Tibial artery (tissue), 4 donors: Measurements from ENCODE around the gene ERBB4.

Experiments
- DNase-seq, 2 donors: peaks; one replicate each; pipeline ENCODE4 v3.0.0-alpha.2; 2019
- H3K27ac ChIP-seq, 2 donors: fragments of 200-600 bp; sonication (generic) in 1 of 2; 1 replicate in 1 of 2; 2 replicates in 1 of 2; pipeline ENCODE4 v1.5.1; 2018 to 2019; ENCODE audit warnings: mild to moderate bottlenecking in 1 of 2
- H3K27me3 ChIP-seq, 2 donors: fragments of 200-600 bp; sonication (generic) in 1 of 2; one replicate each; pipeline versions ENCODE4 v1.5.1 to v1.6.0; 2016 to 2019
- H3K36me3 ChIP-seq, 3 donors: fragments of 200-600 bp; sonication (generic) in 2 of 3; one replicate each; pipeline ENCODE4 v1.5.1; 2016 to 2019; ENCODE audit warnings: mild to moderate bottlenecking in 2 of 3
- H3K4me1 ChIP-seq, 4 donors: fragments of 200-600 bp; sonication (generic) in 2 of 4; 1 replicate in 3 of 4; 2 replicates in 1 of 4; pipeline ENCODE4 v1.5.1; 2016 to 2019
- H3K4me3 ChIP-seq, 2 donors: fragments of 200-600 bp; sonication (generic) in 1 of 2; 1 replicate in 1 of 2; 2 replicates in 1 of 2; pipeline ENCODE4 v1.5.1; 2018 to 2019; ENCODE audit warnings: mild to moderate bottlenecking in 2 of 2
- H3K9me3 ChIP-seq, 3 donors: fragments of 200-600 bp; sonication (generic) in 1 of 3; one replicate each; pipeline ENCODE4 v1.5.1; 2016 to 2019
- CTCF ChIP-seq, 2 experiments: fragments of 200-600 bp in 1 of 2; fragments of 450-650 bp in 1 of 2; IDR thresholded peaks; one replicate each; pipeline ENCODE4 v1.5.1; 2017 to 2019; ENCODE audit warnings: antibody characterized with exemption in 2 of 2, mild to moderate bottlenecking in 1 of 2, moderate library complexity in 1 of 2
- intact Hi-C: fragments of 100-400 bp; cut with DNase I; formaldehyde crosslinking; loops from one replicate; pipeline ENCODE4 v1.15.0; 2023; ENCODE audit warnings: low total_unique reads

Gene ERBB4

GRCh38 chr2:212064318-212064717, 474.3 kb downstream of the ERBB4 start:
- no peaks in the 10 kb centered on the region for H3K36me3 ChIP-seq
- H3K9me3 ChIP-seq, result no peaks in the 10 kb centered on the region
- intact Hi-C loops, result no loop called here
- no peaks in the 10 kb centered on the region for H3K27me3 ChIP-seq
- no peak overlapping the region for H3K27ac ChIP-seq
- no peak for DNase-seq
- TF ChIP-seq CTCF (IDR thresholded peaks at IDR 0.05), result no peak
- H3K4me3 ChIP-seq, result no peak overlapping the region
- H3K4me1 ChIP-seq, result no peaks in the 10 kb centered on the region

GRCh38 chr2:212052412-212053159, 486.0 kb downstream of the ERBB4 start:
- H3K36me3 ChIP-seq, result no peaks in the 10 kb centered on the region
- no peak for DNase-seq
- no peak overlapping the region for H3K4me3 ChIP-seq
- no peaks in the 10 kb centered on the region for H3K27me3 ChIP-seq
- no peak overlapping the region for H3K27ac ChIP-seq
- no peaks in the 10 kb centered on the region for H3K4me1 ChIP-seq
- TF ChIP-seq CTCF (IDR thresholded peaks at IDR 0.05), result no peak
- peaks cover 0 to 22% (median 12%) of the 10 kb centered on the region in 3 donors for H3K9me3 ChIP-seq
- intact Hi-C loops, result no loop called here

DNA sequence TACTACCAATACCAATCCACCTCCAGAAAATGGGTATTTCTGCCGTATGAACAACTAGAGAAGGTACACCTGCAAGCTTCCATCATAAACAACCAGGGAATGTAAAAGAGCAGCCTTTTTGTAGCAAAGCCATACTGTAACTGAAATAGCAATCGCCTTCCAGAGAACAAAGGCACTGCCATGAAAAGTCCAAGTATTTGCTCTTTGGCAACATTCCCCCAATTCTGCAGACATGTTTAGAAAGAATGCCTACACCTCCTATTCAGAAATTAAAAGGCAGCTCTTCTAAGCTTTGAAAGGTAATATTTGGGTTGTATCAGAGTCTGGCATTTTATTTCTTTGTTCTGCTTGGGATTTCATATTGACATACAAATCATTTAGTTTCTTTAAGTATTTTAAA, 487.7 kb downstream of the ERBB4 start:
- intact Hi-C loops, result no loop called here
- Histone ChIP-seq H3K27me3 (no peaks in the 10 kb centered on the region), H3K4me3 (no peak overlapping the region), H3K4me1 (no peaks in the 10 kb centered on the region), H3K27ac (no peak overlapping the region), H3K9me3 (peaks cover 0 to 18% (median 12%) of the 10 kb centered on the region in 3 donors), H3K36me3 (no peaks in the 10 kb centered on the region)
- TF ChIP-seq CTCF (IDR thresholded peaks at IDR 0.05), result no peak
- DNase-seq, result no peak

DNA sequence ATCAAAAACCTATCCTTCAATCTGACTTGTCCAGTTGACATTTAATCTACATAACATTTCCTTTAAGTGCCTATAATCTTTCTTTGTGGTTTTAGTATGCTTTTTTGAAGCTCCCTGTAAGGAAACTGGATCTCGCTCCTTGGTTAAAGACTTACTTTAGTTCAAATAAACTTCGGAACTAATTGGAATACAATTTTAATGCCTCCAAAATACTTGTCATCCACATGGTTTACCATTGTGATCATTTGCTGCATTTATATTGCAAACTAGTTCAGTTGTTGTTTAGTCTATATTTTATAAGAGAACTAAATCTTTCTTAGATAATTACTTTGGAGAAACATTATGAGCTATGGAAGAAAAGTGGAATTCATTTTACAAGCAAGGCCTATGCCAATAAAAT, 496.0 kb downstream of the ERBB4 start:
- DNase-seq, result no peak
- no peak overlapping the region for H3K27ac ChIP-seq
- no peaks in the 10 kb centered on the region for H3K4me1 ChIP-seq
- no peaks in the 10 kb centered on the region for H3K27me3 ChIP-seq
- TF ChIP-seq CTCF (IDR thresholded peaks at IDR 0.05), result no peak
- intact Hi-C loops, result no loop called here
- no peak overlapping the region for H3K4me3 ChIP-seq
- no peaks in the 10 kb centered on the region for H3K36me3 ChIP-seq
- H3K9me3 ChIP-seq, result no peaks in the 10 kb centered on the region

DNA sequence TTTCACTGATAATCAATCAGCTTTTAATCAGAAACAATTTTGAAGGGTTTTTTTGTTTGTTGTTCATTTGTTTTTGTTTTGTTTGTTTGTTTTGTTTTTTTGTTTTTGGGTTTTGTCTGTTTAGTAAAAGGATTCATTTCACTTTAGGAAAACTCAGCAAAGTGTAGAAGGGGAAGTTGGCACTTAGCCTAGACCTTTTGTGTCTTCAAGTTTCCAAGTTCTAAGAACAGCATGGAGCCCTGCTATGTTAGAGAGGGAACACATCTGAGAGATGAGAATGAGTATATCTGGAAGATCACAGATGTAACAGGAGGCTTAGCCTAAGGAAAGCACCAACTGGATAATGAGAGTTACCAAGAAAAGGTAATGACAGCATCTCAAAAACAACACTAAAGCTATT, 501.5 kb downstream of the ERBB4 start:
- no peak for TF ChIP-seq CTCF (IDR thresholded peaks at IDR 0.05)
- Histone ChIP-seq H3K27me3 (no peaks in the 10 kb centered on the region), H3K4me3 (no peak overlapping the region), H3K27ac (no peak overlapping the region), H3K4me1 (peaks cover 0 to 10% (median under 1%) of the 10 kb centered on the region in 4 donors), H3K9me3 (no peaks in the 10 kb centered on the region), H3K36me3 (no peaks in the 10 kb centered on the region)
- no peak for DNase-seq
- intact Hi-C loops, result no loop called here
